SK-N-SH (cell line): ENCODE results near the gene IRF5. TPM values are rescaled to one million over a fixed set of nuclear protein-coding genes. Genes with fewer than 3 reads are reported as not detected.
"Not testable (repeated sequence)": the region's sequence is repeated elsewhere in the genome, so short reads cannot be mapped to it uniquely, and the experiment has no call there.

ENCODE experiments used
- CTCF ChIA-PET: fragments of 300-600, 350-600 bp; formaldehyde crosslinking; extraction: SDS; loops from one replicate; lab custom pipeline; 2021; lab: Yijun Ruan, JAX
- POLR2A ChIA-PET: fragments of 350-600 bp; sonication (Branson Sonifier 250); formaldehyde crosslinking; extraction: SDS; loops from one replicate; lab custom pipeline; 2020; ENCODE audit warnings: antibody characterized with exemption, inconsistent platforms; lab: Yijun Ruan, JAX
- DNase-seq: peaks from one replicate; pipeline ENCODE4 v3.0.0; 2012
- H2AFZ ChIP-seq: fragments of 200-600 bp; sonication (generic); 2 replicates; pipeline ENCODE4 v1.8.1; 2016; ENCODE audit warnings: antibody characterized with exemption, mild to moderate bottlenecking, low read depth
- H3F3A ChIP-seq: fragments of 200-600 bp; sonication (generic); replicated peaks from 2 replicates; pipeline ENCODE3; 2016; ENCODE audit warnings: antibody characterized with exemption, mild to moderate bottlenecking; ENCODE audit not compliant: insufficient read depth
- H3K27ac ChIP-seq, 2 experiments: fragments of 200-500 bp in 1 of 2; fragments of 200-600 bp in 1 of 2; sonication (Bioruptor generic) in 1 of 2; sonication (generic), shearing (Covaris generic) in 1 of 2; 2 replicates each; pipeline versions ENCODE4 v1.5.1 to v1.6.1; 2014 to 2016; ENCODE audit warnings: low read depth in 2 of 2, inconsistent platforms in 1 of 2, low read length in 1 of 2, mild to moderate bottlenecking in 1 of 2, mixed read lengths in 1 of 2
- H3K27me3 ChIP-seq: fragments of 200-600 bp; sonication (generic), shearing (Covaris generic); 2 replicates; pipeline ENCODE4 v1.6.1; 2016; ENCODE audit warnings: mixed run types; ENCODE audit not compliant: insufficient read depth
- H3K36me3 ChIP-seq, 2 experiments: fragments of 200-500 bp in 1 of 2; fragments of 200-600 bp in 1 of 2; sonication (Bioruptor generic) in 1 of 2; sonication (generic) in 1 of 2; replicated peaks in 1 of 2; 2 replicates each; pipeline versions ENCODE3 to v1.5.1; 2014 to 2016; ENCODE audit warnings: low read length in 1 of 2, mild to moderate bottlenecking in 1 of 2; ENCODE audit not compliant: insufficient read depth in 2 of 2, control insufficient read depth in 1 of 2
- H3K4me1 ChIP-seq, 2 experiments: fragments of 200-500 bp in 1 of 2; fragments of 200-600 bp in 1 of 2; sonication (Bioruptor generic) in 1 of 2; sonication (generic), shearing (Covaris generic) in 1 of 2; 2 replicates each; pipeline versions ENCODE4 v1.5.1 to v1.6.1; 2014 to 2016; ENCODE audit warnings: low read depth in 1 of 2, low read length in 1 of 2, mixed run types in 1 of 2; ENCODE audit not compliant: insufficient read depth in 2 of 2, control insufficient read depth in 1 of 2
- H3K4me2 ChIP-seq: fragments of 200-600 bp; sonication (generic), shearing (Covaris generic); 2 replicates; pipeline ENCODE4 v1.6.1; 2017; ENCODE audit warnings: mixed run types
- H3K4me3 ChIP-seq, 2 experiments: fragments of 200-500 bp in 1 of 2; fragments of 200-600 bp in 1 of 2; sonication (Bioruptor generic) in 1 of 2; sonication (generic), shearing (Covaris generic) in 1 of 2; 2 replicates each; pipeline versions ENCODE4 v1.5.1 to v1.8.1; 2014 to 2016; ENCODE audit warnings: low read depth in 2 of 2, inconsistent platforms in 1 of 2, low read length in 1 of 2, mild to moderate bottlenecking in 1 of 2, mixed read lengths in 1 of 2, moderate library complexity in 1 of 2
- H3K79me2 ChIP-seq: fragments of 200-600 bp; sonication (generic); 2 replicates; pipeline ENCODE4 v1.8.1; 2017; ENCODE audit warnings: mild to moderate bottlenecking; ENCODE audit not compliant: insufficient read depth
- H3K9ac ChIP-seq: fragments of 200-600 bp; sonication (generic); 2 replicates; pipeline ENCODE4 v1.6.1; 2017; ENCODE audit warnings: mixed run types
- H3K9me2 ChIP-seq: fragments of 200-600 bp; sonication (generic); 2 replicates; pipeline ENCODE4 v1.6.1; 2017; ENCODE audit warnings: mixed run types
- H3K9me3 ChIP-seq: fragments of 200-600 bp; sonication (generic); 2 replicates; pipeline ENCODE4 v1.6.1; 2017; ENCODE audit warnings: mixed run types, mild to moderate bottlenecking, moderate library complexity
- H4K20me1 ChIP-seq: fragments of 200-600 bp; sonication (generic); 2 replicates; pipeline ENCODE4 v1.6.1; 2017; ENCODE audit warnings: mild to moderate bottlenecking, mixed run types; ENCODE audit not compliant: insufficient read depth
- CHD2 ChIP-seq: fragments of 150-350 bp; IDR thresholded peaks from 2 replicates; pipeline ENCODE4 v1.6.1; 2018; ENCODE audit warnings: low read length; ENCODE audit not compliant: partially characterized antibody
- CTCF ChIP-seq: fragments of 200-600 bp; sonication (generic); IDR thresholded peaks from 2 replicates; pipeline ENCODE4 v1.6.1; 2017; ENCODE audit warnings: antibody characterized with exemption, mild to moderate bottlenecking, moderate library complexity
- EZH2phosphoT487 ChIP-seq: fragments of 200-600 bp; sonication (generic); IDR thresholded peaks from 2 replicates; pipeline ENCODE4 v1.6.1; 2017; ENCODE audit warnings: low read depth, mixed run types, mild to moderate bottlenecking, antibody characterized with exemption, moderate library complexity, borderline replicate concordance
- GATA2 ChIP-seq: sonication (generic); formaldehyde crosslinking; IDR thresholded peaks from 2 replicates; pipeline ENCODE4 v1.5.0; 2020; ENCODE audit warnings: mild to moderate bottlenecking, missing genetic modification reagents
- MEF2A ChIP-seq: IDR thresholded peaks from 2 replicates; pipeline ENCODE4 v1.4.0; 2012; ENCODE audit warnings: low read depth, borderline replicate concordance
- POLR2AphosphoS5 ChIP-seq: IDR thresholded peaks from 2 replicates; pipeline ENCODE4 v1.6.1; 2012; ENCODE audit warnings: low read depth, low read length
- RAD21 ChIP-seq: IDR thresholded peaks from 2 replicates; pipeline ENCODE4 v1.6.1; 2012; ENCODE audit warnings: mild to moderate bottlenecking, low read length
- RXRA ChIP-seq: IDR thresholded peaks from 2 replicates; pipeline ENCODE4 v1.4.0; 2012; ENCODE audit warnings: low read depth, mild to moderate bottlenecking, borderline replicate concordance
- TCF12 ChIP-seq: IDR thresholded peaks from 2 replicates; pipeline ENCODE4 v1.4.0; 2012
- TEAD4 ChIP-seq: IDR thresholded peaks from 2 replicates; pipeline ENCODE4 v1.4.0; 2012; ENCODE audit warnings: mild to moderate bottlenecking, borderline replicate concordance; ENCODE audit not compliant: insufficient read depth
- YY1 ChIP-seq: IDR thresholded peaks from 2 replicates; pipeline ENCODE4 v1.4.0; 2012; ENCODE audit warnings: low read depth, mild to moderate bottlenecking
- WGBS: methylation state at CpG from one replicate; pipeline ENCODE4 v1.1.6; 2017; ENCODE audit warnings: low lambda C conversion rate; 5-methylcytosine and 5-hydroxymethylcytosine counted together
- polyA plus RNA-seq, 3 experiments: library from polyadenylated mRNA; depleted of rRNA; stranded (reverse); fragments of >200 nt; gene quantifications; 2 replicates each; pipeline ENCODE4 v1.2.3, GENCODE V29; 2012
- TF ChIP-seq, protein P1 (sequence below): IDR thresholded peaks from 2 replicates; pipeline ENCODE4 v1.4.0; 2012; ENCODE audit warnings: low read depth
- TF ChIP-seq, protein P2 (sequence below): fragments of 150-350 bp; IDR thresholded peaks from 2 replicates; pipeline ENCODE4 v1.6.1; 2017; ENCODE audit warnings: antibody characterized with exemption, low read length, low read depth, borderline replicate concordance
- TF ChIP-seq, protein P3 (sequence below): fragments of 150-350 bp; IDR thresholded peaks from 2 replicates; pipeline ENCODE4 v1.6.1; 2016; ENCODE audit warnings: mild to moderate bottlenecking, low read depth, low read length

The IRF5 gene
- polyA plus RNA-seq, 1 of the 3 experiments (the other 2 are of a cell fraction): 0.62 TPM

DNA sequence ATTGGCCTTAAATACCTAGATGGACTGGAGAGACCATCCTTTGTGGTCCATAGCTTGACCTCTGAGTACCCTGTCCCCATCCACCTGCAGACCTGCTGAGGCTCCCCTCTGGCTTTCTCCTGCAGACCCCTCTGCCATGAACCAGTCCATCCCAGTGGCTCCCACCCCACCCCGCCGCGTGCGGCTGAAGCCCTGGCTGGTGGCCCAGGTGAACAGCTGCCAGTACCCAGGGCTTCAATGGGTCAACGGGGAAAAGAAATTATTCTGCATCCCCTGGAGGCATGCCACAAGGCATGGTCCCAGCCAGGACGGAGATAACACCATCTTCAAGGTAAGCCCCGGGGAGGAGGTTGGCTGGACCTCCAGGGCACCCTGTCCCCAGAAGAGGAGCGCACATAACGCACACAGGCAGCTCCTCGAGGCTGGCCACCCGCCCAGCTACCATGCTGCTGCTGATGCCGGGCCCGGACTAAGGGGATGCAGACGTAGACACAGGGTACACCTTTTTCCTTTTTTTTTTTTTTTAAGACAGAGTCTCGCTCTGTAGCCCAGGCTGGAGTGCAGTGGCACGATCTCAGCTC, 4.3 kb downstream of the IRF5 start:
- Histone ChIP-seq H3K27ac (no peak overlapping the region), H3K4me3 (no peak overlapping the region), H4K20me1 (no peaks in the 10 kb centered on the region), H3K4me2 (no peak overlapping the region), H3K9ac (no peak overlapping the region), H3K9me3 (no peaks in the 10 kb centered on the region), H3K4me1 (peaks cover 3 to 11% of the 10 kb centered on the region in 2 experiments; a peak in 1 of 4 replicates), H2AFZ (no peak overlapping the region), H3K27me3 (peaks cover 15% of the 10 kb centered on the region; the same call in 1 of the 2 replicates), H3K36me3 (no peaks in the 10 kb centered on the region), H3K79me2 (no peaks in the 10 kb centered on the region), H3F3A (no peaks in the 10 kb centered on the region), H3K9me2 (no peaks in the 10 kb centered on the region)
- POLR2A ChIA-PET: no interaction called here
- DNase-seq: peak; percentile 45
- CTCF ChIA-PET: interaction anchor here (2.0 kb wide), 1 partner anchor 13 kb away, joined by 7 read pairs; no protein-coding TSS in a partner anchor
- TF ChIP-seq, protein P1, sequence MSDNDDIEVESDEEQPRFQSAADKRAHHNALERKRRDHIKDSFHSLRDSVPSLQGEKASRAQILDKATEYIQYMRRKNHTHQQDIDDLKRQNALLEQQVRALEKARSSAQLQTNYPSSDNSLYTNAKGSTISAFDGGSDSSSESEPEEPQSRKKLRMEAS: no peak
- TF ChIP-seq RAD21 (no peak), GATA2 (CRISPR knock-in tag) (no peak), POLR2AphosphoS5 (no peak), MEF2A (no peak), CHD2 (no peak), TCF12 (no peak), YY1 (no peak), RXRA (no peak), EZH2phosphoT487 (no peak), CTCF (no peak), TEAD4 (no peak)
- TF ChIP-seq, protein P2, sequence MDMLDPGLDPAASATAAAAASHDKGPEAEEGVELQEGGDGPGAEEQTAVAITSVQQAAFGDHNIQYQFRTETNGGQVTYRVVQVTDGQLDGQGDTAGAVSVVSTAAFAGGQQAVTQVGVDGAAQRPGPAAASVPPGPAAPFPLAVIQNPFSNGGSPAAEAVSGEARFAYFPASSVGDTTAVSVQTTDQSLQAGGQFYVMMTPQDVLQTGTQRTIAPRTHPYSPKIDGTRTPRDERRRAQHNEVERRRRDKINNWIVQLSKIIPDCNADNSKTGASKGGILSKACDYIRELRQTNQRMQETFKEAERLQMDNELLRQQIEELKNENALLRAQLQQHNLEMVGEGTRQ: no peak
- TF ChIP-seq, protein P3, sequence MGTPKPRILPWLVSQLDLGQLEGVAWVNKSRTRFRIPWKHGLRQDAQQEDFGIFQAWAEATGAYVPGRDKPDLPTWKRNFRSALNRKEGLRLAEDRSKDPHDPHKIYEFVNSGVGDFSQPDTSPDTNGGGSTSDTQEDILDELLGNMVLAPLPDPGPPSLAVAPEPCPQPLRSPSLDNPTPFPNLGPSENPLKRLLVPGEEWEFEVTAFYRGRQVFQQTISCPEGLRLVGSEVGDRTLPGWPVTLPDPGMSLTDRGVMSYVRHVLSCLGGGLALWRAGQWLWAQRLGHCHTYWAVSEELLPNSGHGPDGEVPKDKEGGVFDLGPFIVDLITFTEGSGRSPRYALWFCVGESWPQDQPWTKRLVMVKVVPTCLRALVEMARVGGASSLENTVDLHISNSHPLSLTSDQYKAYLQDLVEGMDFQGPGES: no peak
- 79% methylated on average over 15 of the region's 16 CpGs for WGBS

- CTCF ChIA-PET: interaction anchor here (1.0 to 2.2 kb wide), 3 partner anchors 15 to 148 kb away, joined by 3 to 9 read pairs (median 3); no protein-coding TSS in a partner anchor
- not testable (repeated sequence) for H3K4me3 ChIP-seq, H3K27me3 ChIP-seq, H2AFZ ChIP-seq, H3F3A ChIP-seq, H3K79me2 ChIP-seq, H3K27ac ChIP-seq, DNase-seq, H3K36me3 ChIP-seq, H3K9me2 ChIP-seq, H3K4me1 ChIP-seq, H3K9me3 ChIP-seq, H3K4me2 ChIP-seq, H3K9ac ChIP-seq, H4K20me1 ChIP-seq
- 92% methylated on average over 2 of the region's 2 CpGs for WGBS
- POLR2A ChIA-PET: interaction anchor here (0.6 kb wide), 1 partner anchor 245 kb away, joined by 5 read pairs; no protein-coding TSS in a partner anchor
Observed at GRCh38 chr7:128943251-128943650, 5.5 kb downstream of the IRF5 start.
